ENCODE data around the gene WDSUB1. TPM values are rescaled to one million over a fixed set of nuclear protein-coding genes. Genes with fewer than 3 reads are reported as not detected.
A peak's percentile ranks its signal among the peaks of the same experiment; 100 is the strongest.

Gene WDSUB1
- total and polyA plus RNA-seq, 2 of the 4 experiments (the other 2 are of a cell fraction): 4.8 to 5.2 TPM

DNA sequence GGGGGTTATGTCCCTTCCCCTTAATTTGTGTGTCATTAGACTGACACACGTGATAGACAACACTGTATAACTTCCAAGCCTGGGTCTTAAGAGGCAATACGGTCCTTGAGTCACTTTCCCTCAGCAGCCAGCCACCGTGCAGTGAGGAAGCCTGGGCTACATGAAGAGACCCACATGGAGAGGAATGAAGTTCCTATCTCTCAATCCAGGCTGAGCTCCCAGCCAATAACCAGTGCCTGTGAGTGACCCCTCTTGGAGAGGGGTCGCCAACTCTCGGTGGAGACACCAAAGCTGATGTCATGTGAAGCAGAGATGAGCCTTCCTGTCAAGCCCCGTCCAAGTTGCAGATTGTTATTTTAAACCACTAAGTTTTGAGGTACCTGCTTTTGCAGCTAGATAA lies 5.7 kb upstream of the WDSUB1 start:
- H3K9me3 ChIP-seq (ENCODE audit: control insufficient read depth, insufficient read depth, low read length): no peaks in the 10 kb centered on the region
- no peak overlapping the region for H3K23ac ChIP-seq (ENCODE audit: low read depth, low read length)
- no peak overlapping the region for H2AK9ac ChIP-seq (replicated peaks; ENCODE audit: low read depth, low read length, poor library complexity)
- BruUV-seq (replicated peaks): no TSS peak
- in situ Hi-C loops (cut with MboI; ENCODE audit: low sequenced_read_pairs): no loop called here
- H4K20me1 ChIP-seq (ENCODE audit: insufficient read depth, low read length): no peaks in the 10 kb centered on the region
- peak overlapping the region; percentile 25; the same call in 1 of the 2 replicates for H3K4ac ChIP-seq (ENCODE audit: low read depth, low read length)
- intact Hi-C loops (cut with micrococcal nuclease): no loop called here
- H2AK5ac ChIP-seq (ENCODE audit: low read depth, low read length): no peak overlapping the region
- dilution Hi-C loops (cut with HindIII; ENCODE audit: low sequenced_read_pairs, unreplicated experiment): no loop called here
- H3K27me3 ChIP-seq (ENCODE audit: control insufficient read depth, insufficient read depth, low read length): no peaks in the 10 kb centered on the region
- H4K5ac ChIP-seq (ENCODE audit: low read depth, low read length): no peak overlapping the region
- H3K14ac ChIP-seq (replicated peaks; ENCODE audit: low read depth, low read length): no peak overlapping the region
- no peak overlapping the region for H3K18ac ChIP-seq (ENCODE audit: low read depth, low read length)
- H3K27ac ChIP-seq (ENCODE audit: insufficient read depth, low read length): no peak overlapping the region
- WGBS, 2 experiments (ENCODE audit: extremely low coverage in 2 of 2, insufficient read length in 1 of 2): 58% methylated on average over 3 of the region's 6 CpGs; no CpG with 5 or more reads in 1 of the 2 experiments
- no peak for TF ChIP-seq RAD21 (IDR thresholded peaks at IDR 0.05; ENCODE audit: low read length)
- TF ChIP-seq, protein P1, sequence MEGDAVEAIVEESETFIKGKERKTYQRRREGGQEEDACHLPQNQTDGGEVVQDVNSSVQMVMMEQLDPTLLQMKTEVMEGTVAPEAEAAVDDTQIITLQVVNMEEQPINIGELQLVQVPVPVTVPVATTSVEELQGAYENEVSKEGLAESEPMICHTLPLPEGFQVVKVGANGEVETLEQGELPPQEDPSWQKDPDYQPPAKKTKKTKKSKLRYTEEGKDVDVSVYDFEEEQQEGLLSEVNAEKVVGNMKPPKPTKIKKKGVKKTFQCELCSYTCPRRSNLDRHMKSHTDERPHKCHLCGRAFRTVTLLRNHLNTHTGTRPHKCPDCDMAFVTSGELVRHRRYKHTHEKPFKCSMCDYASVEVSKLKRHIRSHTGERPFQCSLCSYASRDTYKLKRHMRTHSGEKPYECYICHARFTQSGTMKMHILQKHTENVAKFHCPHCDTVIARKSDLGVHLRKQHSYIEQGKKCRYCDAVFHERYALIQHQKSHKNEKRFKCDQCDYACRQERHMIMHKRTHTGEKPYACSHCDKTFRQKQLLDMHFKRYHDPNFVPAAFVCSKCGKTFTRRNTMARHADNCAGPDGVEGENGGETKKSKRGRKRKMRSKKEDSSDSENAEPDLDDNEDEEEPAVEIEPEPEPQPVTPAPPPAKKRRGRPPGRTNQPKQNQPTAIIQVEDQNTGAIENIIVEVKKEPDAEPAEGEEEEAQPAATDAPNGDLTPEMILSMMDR (conservative IDR thresholded peaks at IDR 0.05; ENCODE audit: low read depth, low read length): no peak
- no peak for TF ChIP-seq USF2 (IDR thresholded peaks at IDR 0.05; ENCODE audit: low read depth, low read length)
- TF ChIP-seq RCOR1 (IDR thresholded peaks at IDR 0.05; ENCODE audit: insufficient replicate concordance, low read length): no peak
- TF ChIP-seq BHLHE40 (IDR thresholded peaks at IDR 0.05; ENCODE audit: low read depth, low read length): no peak
- TF ChIP-seq POLR2A (IDR thresholded peaks at IDR 0.05; ENCODE audit: low read depth, low read length): no peak
- no peak for TF ChIP-seq MXI1 (IDR thresholded peaks at IDR 0.05; ENCODE audit: borderline replicate concordance, low read depth, low read length)
- no peak for TF ChIP-seq SMC3 (IDR thresholded peaks at IDR 0.05; ENCODE audit: low read depth, low read length)
- TF ChIP-seq, protein P2, sequence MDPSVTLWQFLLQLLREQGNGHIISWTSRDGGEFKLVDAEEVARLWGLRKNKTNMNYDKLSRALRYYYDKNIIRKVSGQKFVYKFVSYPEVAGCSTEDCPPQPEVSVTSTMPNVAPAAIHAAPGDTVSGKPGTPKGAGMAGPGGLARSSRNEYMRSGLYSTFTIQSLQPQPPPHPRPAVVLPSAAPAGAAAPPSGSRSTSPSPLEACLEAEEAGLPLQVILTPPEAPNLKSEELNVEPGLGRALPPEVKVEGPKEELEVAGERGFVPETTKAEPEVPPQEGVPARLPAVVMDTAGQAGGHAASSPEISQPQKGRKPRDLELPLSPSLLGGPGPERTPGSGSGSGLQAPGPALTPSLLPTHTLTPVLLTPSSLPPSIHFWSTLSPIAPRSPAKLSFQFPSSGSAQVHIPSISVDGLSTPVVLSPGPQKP (IDR thresholded peaks at IDR 0.05; ENCODE audit: borderline replicate concordance, low read depth, low read length): no peak
- no peak for TF ChIP-seq RFX5 (IDR thresholded peaks at IDR 0.05; ENCODE audit: low read depth, low read length)
- TF ChIP-seq MAFK (IDR thresholded peaks at IDR 0.05; ENCODE audit: low read depth, low read length): no peak
- TF ChIP-seq CEBPB (IDR thresholded peaks at IDR 0.05; ENCODE audit: low read depth, low read length): no peak
- no peak for TF ChIP-seq CHD1 (IDR thresholded peaks at IDR 0.05; ENCODE audit: low read depth, low read length)
- TF ChIP-seq NFE2L2 (IDR thresholded peaks at IDR 0.05; ENCODE audit: low read depth, low read length): no peak
- no peak overlapping the region for H3K9ac ChIP-seq (ENCODE audit: low read depth, low read length)
- H4K8ac ChIP-seq (ENCODE audit: low read depth in 2 of 2, low read length in 2 of 2): no peak overlapping the region
- no peak overlapping the region for H3K4me3 ChIP-seq (ENCODE audit: insufficient read depth, low read depth, low read length)
- peaks cover 3% of the 10 kb centered on the region for H3K4me1 ChIP-seq (ENCODE audit: control insufficient read depth, insufficient read depth, low read length)
- no peaks in the 10 kb centered on the region; the same call in 1 of the 2 replicates for H3K9me1 ChIP-seq (ENCODE audit: insufficient read depth, low read length)
- no peak overlapping the region for H2BK15ac ChIP-seq (ENCODE audit: low read depth, low read length)
- no peak overlapping the region for H2BK5ac ChIP-seq (ENCODE audit: low read depth, low read length, poor library complexity, severe bottlenecking)
- no peak overlapping the region for H2BK120ac ChIP-seq (ENCODE audit: low read depth, low read length)
- no peaks in the 10 kb centered on the region for H3K36me3 ChIP-seq (ENCODE audit: control insufficient read depth, insufficient read depth, low read length)
- no peak overlapping the region for H2AFZ ChIP-seq (replicated peaks; ENCODE audit: low read length, poor library complexity)
- ChIA-PET POLR2A (ENCODE audit: unreplicated experiment) (no interaction called here), CTCF (no interaction called here)
- no peak overlapping the region for H3K4me2 ChIP-seq (ENCODE audit: low read depth, low read length)
- ATAC-seq (ENCODE audit: low read depth) (no peak), DNase-seq (no peak)
- no peak overlapping the region for H2BK20ac ChIP-seq (ENCODE audit: low read depth, low read length)
- H3K79me1 ChIP-seq (ENCODE audit: low read depth in 1 of 2, low read length in 2 of 2): no peaks in the 10 kb centered on the region
- no peak overlapping the region for H3K56ac ChIP-seq (ENCODE audit: extremely low read depth, insufficient read depth, low read length)
- 0 out of 2 replicates have a peak overlapping the region, but pooled peaks have one; percentile 1 for H4K91ac ChIP-seq (ENCODE audit: insufficient read depth, low read depth, low read length)
